ENCODE data around the gene ZNF75A.

Gene ZNF75A

DNA sequence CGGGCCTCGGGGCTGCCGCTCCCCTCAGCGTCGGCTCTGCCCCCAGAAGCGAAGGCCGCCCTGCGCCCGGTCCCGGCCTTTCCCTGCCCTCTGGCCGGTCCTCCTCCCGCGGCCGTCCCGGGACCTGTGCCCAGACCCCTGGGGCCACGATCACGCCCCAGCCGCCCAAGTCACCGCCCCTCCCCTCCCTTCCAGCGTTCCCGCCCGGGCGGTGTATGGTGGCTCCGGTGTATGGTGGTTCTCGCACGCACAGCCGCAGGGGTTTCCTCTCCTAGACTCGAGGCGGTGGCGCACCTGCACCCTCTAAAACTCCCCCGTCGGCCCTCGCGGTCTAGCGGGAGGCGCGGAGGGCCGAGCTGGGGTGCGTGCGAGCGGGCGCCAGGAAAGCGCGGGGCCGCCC lies 10.1 kb upstream of the ZNF75A start:
- TF ChIP-seq, protein P1, sequence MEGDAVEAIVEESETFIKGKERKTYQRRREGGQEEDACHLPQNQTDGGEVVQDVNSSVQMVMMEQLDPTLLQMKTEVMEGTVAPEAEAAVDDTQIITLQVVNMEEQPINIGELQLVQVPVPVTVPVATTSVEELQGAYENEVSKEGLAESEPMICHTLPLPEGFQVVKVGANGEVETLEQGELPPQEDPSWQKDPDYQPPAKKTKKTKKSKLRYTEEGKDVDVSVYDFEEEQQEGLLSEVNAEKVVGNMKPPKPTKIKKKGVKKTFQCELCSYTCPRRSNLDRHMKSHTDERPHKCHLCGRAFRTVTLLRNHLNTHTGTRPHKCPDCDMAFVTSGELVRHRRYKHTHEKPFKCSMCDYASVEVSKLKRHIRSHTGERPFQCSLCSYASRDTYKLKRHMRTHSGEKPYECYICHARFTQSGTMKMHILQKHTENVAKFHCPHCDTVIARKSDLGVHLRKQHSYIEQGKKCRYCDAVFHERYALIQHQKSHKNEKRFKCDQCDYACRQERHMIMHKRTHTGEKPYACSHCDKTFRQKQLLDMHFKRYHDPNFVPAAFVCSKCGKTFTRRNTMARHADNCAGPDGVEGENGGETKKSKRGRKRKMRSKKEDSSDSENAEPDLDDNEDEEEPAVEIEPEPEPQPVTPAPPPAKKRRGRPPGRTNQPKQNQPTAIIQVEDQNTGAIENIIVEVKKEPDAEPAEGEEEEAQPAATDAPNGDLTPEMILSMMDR (IDR thresholded peaks at IDR 0.05; ENCODE audit: low read depth, low read length) = no peak

DNA sequence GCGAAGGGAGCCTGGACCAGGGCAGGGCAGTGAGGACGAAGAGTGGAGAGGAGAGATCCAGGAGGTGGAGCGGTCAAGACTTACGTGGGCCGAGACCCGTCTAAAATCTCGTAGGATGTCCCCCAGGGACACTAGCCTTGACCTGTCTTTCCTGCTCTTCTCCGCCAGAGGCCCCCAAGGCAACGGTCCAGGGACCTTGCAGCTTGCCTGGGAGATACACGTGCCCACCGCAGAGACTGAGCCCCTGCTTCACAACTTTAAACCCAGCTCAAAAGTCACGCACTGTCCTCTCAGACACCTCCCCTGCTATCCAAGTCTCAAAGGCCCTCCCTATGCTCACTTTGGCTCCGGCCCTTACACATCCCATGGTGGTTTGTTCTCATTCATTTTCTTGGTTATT lies 9.5 kb upstream of the ZNF75A start:
- H3K4me3 ChIP-seq (ENCODE audit: low read depth, low read length) = no peak overlapping the region
- TF ChIP-seq, protein P1 (IDR thresholded peaks at IDR 0.05; ENCODE audit: low read depth, low read length) = no peak

More for the DNA sequence above, 10.1 kb upstream of the ZNF75A start:
- H3K4me3 ChIP-seq (ENCODE audit: low read depth, low read length) = no peak overlapping the region

DNA sequence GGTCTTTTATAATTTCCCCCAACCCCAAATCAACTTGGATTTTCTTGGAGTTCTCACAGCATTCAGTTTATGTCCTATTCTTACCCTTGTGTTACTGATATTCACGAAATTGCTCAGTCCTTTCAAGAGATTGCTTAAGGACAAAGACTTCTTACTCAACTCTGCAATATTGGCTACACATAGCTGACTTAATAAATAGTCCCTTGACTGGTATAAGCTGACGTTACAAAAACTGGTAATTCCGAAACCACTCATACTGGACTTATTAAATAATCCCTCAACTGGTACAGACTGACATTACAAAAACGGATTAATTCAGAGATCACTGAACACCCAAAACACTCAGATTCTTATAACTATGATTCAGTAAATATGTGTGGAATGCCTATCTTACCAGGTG lies 927 bp upstream of the ZNF75A start:
- H3K4me3 ChIP-seq (ENCODE audit: low read depth, low read length) = peak overlapping the region; percentile 77
- TF ChIP-seq, protein P1 (IDR thresholded peaks at IDR 0.05; ENCODE audit: low read depth, low read length) = no peak

DNA sequence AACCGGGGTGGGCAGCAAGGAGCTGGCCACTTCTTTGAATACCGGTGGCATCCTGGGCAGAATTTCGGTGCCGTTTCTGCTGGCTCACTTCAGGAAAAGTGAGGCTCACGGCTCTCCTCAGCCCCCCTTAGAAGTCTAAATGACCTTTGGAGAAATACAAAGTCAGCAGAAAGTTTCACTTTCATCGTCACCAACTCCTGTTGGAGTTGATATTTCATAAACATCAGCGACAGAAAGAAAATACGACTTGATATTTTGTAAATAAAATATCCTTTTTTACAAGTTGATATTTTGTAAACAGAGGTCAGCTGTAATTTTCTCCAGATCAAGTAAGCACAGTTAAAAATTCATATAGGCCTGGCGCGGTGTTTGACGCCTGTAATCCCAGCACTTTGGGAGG lies 781 bp downstream of the ZNF75A start:
- peak overlapping the region; percentile 77 for H3K4me3 ChIP-seq (ENCODE audit: low read depth, low read length)
- TF ChIP-seq, protein P1 (IDR thresholded peaks at IDR 0.05; ENCODE audit: low read depth, low read length) = no peak

DNA sequence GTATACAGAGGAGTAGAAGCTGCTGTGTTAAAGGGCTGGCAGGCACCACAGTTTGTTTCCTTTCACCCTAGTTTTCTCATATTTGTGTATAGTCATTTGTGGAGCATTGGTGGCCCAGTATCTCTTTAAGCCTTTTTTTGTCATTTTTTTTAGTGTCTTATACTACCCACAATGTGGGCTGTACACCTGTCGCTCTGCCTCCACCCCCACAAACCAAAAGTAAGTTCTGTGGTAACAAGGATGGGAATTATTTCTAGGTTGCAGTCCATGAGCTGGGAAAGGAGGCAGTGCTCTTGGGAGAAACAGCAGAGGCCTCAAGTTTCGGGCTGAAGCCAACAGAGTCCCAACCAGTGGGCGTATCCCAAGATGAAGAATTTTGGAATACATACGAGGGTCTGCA lies 6.2 kb downstream of the ZNF75A start:
- TF ChIP-seq, protein P1 (IDR thresholded peaks at IDR 0.05; ENCODE audit: low read depth, low read length) = no peak
- H3K4me3 ChIP-seq (ENCODE audit: low read depth, low read length) = no peak overlapping the region

DNA sequence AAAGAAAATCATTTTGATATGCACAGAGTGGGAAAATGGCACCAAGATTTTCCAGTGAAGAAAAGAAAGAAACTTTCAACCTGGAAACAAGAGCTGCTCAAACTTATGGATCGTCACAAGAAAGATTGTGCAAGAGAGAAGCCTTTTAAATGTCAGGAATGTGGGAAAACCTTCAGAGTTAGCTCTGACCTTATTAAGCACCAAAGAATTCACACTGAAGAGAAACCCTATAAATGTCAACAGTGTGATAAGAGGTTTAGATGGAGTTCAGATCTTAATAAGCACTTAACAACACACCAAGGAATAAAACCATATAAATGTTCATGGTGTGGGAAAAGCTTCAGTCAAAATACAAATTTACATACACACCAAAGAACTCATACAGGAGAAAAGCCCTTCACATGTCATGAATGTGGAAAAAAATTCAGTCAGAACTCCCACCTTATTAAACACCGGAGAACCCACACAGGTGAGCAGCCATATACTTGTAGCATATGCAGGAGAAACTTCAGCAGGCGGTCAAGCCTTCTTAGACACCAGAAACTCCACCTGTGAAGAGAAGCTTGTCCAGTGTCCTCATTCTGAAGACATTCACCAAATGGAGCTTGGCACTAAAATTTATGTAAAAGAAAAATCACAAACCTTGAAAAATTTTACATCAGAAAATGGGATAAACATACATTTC lies 12.2 kb downstream of the ZNF75A start:
- no peak overlapping the region for H3K4me3 ChIP-seq (ENCODE audit: low read depth, low read length)
- TF ChIP-seq, protein P1 (IDR thresholded peaks at IDR 0.05; ENCODE audit: low read depth, low read length) = no peak

DNA sequence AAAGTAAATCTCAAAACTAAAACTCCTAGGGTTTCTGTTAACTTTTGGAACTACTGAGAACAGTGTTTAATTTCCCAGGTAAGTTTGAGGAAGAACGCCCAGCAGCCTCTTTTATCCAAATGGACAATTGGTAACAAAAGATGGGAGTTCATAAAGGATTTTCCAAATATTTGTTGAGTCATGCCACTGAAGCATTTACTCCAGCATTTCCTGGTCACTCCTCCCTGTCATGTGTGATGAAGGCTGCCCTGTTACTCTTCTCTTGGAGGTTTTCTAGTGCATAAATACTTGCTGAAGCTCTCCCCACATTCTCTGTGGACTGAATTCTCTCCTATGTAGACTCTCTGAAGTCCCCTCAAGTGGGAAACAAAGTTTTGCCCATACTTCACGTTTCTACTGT lies 16.5 kb downstream of the ZNF75A start:
- TF ChIP-seq, protein P1 (IDR thresholded peaks at IDR 0.05; ENCODE audit: low read depth, low read length) = no peak

More for the DNA sequence above, 16.5 kb downstream of the ZNF75A start:
- H3K4me3 ChIP-seq (ENCODE audit: low read depth, low read length) = no peak overlapping the region
